ENCODE measurements around the gene MUC4. TPM values are rescaled to one million over a fixed set of nuclear protein-coding genes. Genes with fewer than 3 reads are reported as not detected.
"Not testable (repeated sequence)": the region's sequence is repeated elsewhere in the genome, so short reads cannot be mapped to it uniquely, and the experiment has no call there.

Gene MUC4
- total and polyA plus RNA-seq, 7 donors = under 0.01 to 195 (median 7.4) TPM; not detected in 1

- DNase-seq = no peak
- intact Hi-C loops (cut with DNase I) = no loop called here
- peaks cover 4 to 17% (median 11%) of the 10 kb centered on the region in 3 donors for H3K27me3 ChIP-seq
- H3K36me3 ChIP-seq = no peaks in the 10 kb centered on the region
- peaks cover 0 to 6% (median 5%) of the 10 kb centered on the region in 4 donors for H3K4me1 ChIP-seq
- H3K9me3 ChIP-seq = no peaks in the 10 kb centered on the region
- no peak overlapping the region for H3K4me3 ChIP-seq
- TF ChIP-seq POLR2AphosphoS5 (IDR thresholded peaks at IDR 0.05) (no peak), EP300 (IDR thresholded peaks at IDR 0.05) (no peak), POLR2A (IDR thresholded peaks at IDR 0.05) (no peak), CTCF (IDR thresholded peaks at IDR 0.05) (no peak)
- WGBS, 2 donors = 83 to 88% methylated on average over 30 of the region's 30 CpGs
- no peak overlapping the region for H3K27ac ChIP-seq
Measured at GRCh38 chr3:195750797-195751520, 60.8 kb downstream of the MUC4 start.

GRCh38 chr3:195749101-195749500, 62.6 kb downstream of the MUC4 start:
- peaks cover 0 to 17% (median 11%) of the 10 kb centered on the region in 3 donors for H3K27me3 ChIP-seq
- H3K27ac ChIP-seq; H3K9me3 ChIP-seq; intact Hi-C loops (cut with DNase I); H3K36me3 ChIP-seq; DNase-seq; H3K4me1 ChIP-seq; H3K4me3 ChIP-seq: not testable (repeated sequence)
- WGBS, 2 donors = 87% methylated on average over 5 of the region's 5 CpGs

- peaks cover 0 to 6% (median 5%) of the 10 kb centered on the region in 4 donors for H3K4me1 ChIP-seq
- no peak overlapping the region for H3K4me3 ChIP-seq
- H3K27ac ChIP-seq = no peak overlapping the region
- 95 to 97% methylated on average over 11 of the region's 11 CpGs for WGBS, 2 donors
- H3K36me3 ChIP-seq = no peaks in the 10 kb centered on the region
- no peak for TF ChIP-seq EP300 (IDR thresholded peaks at IDR 0.05)
- no peak for TF ChIP-seq CTCF (IDR thresholded peaks at IDR 0.05)
- TF ChIP-seq POLR2A (IDR thresholded peaks at IDR 0.05) = no peak
- no peak for TF ChIP-seq POLR2AphosphoS5 (IDR thresholded peaks at IDR 0.05)
- peaks cover 0 to 17% (median 11%) of the 10 kb centered on the region in 3 donors for H3K27me3 ChIP-seq
- intact Hi-C loops (cut with DNase I) = no loop called here
- no peak for DNase-seq
- H3K9me3 ChIP-seq = no peaks in the 10 kb centered on the region
Measured at GRCh38 chr3:195748661-195749060, 63.1 kb downstream of the MUC4 start.

GRCh38 chr3:195746751-195747150, 65.0 kb downstream of the MUC4 start:
- no peak overlapping the region for H3K27ac ChIP-seq
- DNase-seq = no peak
- H3K9me3 ChIP-seq = no peaks in the 10 kb centered on the region
- no peak overlapping the region for H3K4me3 ChIP-seq
- 86 to 91% methylated on average over 9 of the region's 9 CpGs for WGBS, 2 donors
- H3K36me3 ChIP-seq = no peaks in the 10 kb centered on the region
- intact Hi-C loops (cut with DNase I) = no loop called here
- peaks cover 0 to 6% (median 5%) of the 10 kb centered on the region in 4 donors for H3K4me1 ChIP-seq
- H3K27me3 ChIP-seq = peaks cover 0 to 17% (median 11%) of the 10 kb centered on the region in 3 donors
- TF ChIP-seq EP300 (IDR thresholded peaks at IDR 0.05) = no peak
- TF ChIP-seq CTCF (IDR thresholded peaks at IDR 0.05) = no peak
- TF ChIP-seq POLR2A (IDR thresholded peaks at IDR 0.05) = no peak
- no peak for TF ChIP-seq POLR2AphosphoS5 (IDR thresholded peaks at IDR 0.05)

DNA sequence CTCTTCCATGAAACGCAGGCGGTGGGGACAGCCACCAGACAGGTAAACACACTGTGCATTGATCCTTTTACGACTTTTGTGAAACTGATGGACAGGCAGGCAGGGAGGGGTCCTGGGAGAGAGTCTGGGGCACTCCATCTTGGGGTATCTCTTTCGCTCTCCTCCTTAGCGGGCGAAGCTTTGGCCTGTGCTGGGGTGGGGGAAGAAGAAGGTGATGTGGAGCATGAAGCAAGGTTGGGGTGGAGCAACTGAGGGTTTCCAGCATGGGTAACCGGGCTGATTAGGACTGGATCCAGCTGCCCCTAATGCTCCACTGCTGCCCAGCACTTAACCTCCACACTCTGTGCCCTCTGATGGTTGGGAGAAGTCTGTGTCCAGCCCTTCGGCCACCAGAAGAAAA, 65.4 kb downstream of the MUC4 start:
- DNase-seq = no peak
- intact Hi-C loops (cut with DNase I) = no loop called here
- TF ChIP-seq POLR2A (IDR thresholded peaks at IDR 0.05) = no peak
- TF ChIP-seq EP300 (IDR thresholded peaks at IDR 0.05) = no peak
- Histone ChIP-seq H3K4me3 (no peak overlapping the region), H3K36me3 (no peaks in the 10 kb centered on the region), H3K4me1 (peaks cover 0 to 6% (median 5%) of the 10 kb centered on the region in 4 donors), H3K27me3 (peaks cover 0 to 17% (median 11%) of the 10 kb centered on the region in 3 donors), H3K27ac (no peak overlapping the region), H3K9me3 (no peaks in the 10 kb centered on the region)
- WGBS, 2 donors = 77 to 83% methylated on average over 8 of the region's 8 CpGs
